ENCODE results near the gene TGFBR3. TPM values are rescaled to one million over a fixed set of nuclear protein-coding genes. Genes with fewer than 3 reads are reported as not detected.

The TGFBR3 gene
- total and polyA plus RNA-seq, 9 donors: 92.4 to 442 (median 165) TPM

DNA sequence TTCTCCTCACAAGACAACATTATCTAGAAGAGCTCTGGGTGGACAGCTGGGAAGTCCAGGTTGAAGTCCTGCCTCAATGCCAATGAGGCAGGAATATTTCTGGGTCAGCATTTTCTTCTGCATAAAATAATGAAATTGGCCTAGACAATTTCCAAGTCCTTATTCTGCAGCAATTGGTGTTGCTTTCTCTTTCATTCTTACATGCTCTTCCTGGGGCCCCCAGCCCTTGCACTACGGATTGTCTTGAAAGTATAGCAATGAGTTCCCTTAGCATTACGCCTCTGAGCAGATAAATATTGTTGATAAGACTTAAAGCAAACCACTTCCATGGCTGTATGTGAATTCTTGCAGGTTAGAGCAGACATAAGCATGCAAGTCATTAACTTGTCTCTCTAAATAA, 188.5 kb downstream of the TGFBR3 start:
- Histone ChIP-seq H3K9me3 (no peaks in the 10 kb centered on the region), H3K36me3 (no peaks in the 10 kb centered on the region), H3K27me3 (no peaks in the 10 kb centered on the region), H3K27ac (peak overlapping the region; percentile 39 to 85), H3K4me1 (ENCODE audit: insufficient read depth) (peaks cover 17% of the 10 kb centered on the region), H3K4me3 (no peak overlapping the region)
- TF ChIP-seq POLR2A (IDR thresholded peaks at IDR 0.05): no peak
- TF ChIP-seq, protein P1, sequence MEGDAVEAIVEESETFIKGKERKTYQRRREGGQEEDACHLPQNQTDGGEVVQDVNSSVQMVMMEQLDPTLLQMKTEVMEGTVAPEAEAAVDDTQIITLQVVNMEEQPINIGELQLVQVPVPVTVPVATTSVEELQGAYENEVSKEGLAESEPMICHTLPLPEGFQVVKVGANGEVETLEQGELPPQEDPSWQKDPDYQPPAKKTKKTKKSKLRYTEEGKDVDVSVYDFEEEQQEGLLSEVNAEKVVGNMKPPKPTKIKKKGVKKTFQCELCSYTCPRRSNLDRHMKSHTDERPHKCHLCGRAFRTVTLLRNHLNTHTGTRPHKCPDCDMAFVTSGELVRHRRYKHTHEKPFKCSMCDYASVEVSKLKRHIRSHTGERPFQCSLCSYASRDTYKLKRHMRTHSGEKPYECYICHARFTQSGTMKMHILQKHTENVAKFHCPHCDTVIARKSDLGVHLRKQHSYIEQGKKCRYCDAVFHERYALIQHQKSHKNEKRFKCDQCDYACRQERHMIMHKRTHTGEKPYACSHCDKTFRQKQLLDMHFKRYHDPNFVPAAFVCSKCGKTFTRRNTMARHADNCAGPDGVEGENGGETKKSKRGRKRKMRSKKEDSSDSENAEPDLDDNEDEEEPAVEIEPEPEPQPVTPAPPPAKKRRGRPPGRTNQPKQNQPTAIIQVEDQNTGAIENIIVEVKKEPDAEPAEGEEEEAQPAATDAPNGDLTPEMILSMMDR (IDR thresholded peaks at IDR 0.05): no peak
- TF ChIP-seq EP300 (IDR thresholded peaks at IDR 0.05): no peak
- 18 to 37% (median 29%) methylated on average over 2 of the region's 2 CpGs for WGBS, 3 donors
- intact Hi-C loops (cut with DNase I): loop anchor here in 1 of 4 donors (10.0 kb wide), 1 partner anchor 197 kb away; no protein-coding TSS in a partner anchor
- no peak for DNase-seq

DNA sequence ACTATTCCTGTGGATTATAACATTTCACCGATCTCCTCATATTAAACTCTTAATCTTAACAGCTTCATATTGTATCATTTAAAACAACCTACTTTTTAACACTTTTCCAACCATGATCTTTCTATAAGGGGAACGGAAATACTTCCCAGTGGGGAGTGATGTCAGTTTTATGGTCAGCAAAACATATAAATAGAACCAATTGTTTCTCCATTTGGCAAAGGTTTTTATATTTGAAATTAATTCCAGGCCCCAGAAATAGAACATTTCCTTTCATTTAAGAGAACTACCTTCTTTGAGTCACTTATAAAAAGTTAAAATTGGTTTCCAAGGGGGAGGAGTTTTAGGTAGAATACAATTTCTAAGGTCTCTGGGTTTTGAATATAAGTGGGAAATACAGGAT, 189.6 kb downstream of the TGFBR3 start:
- Histone ChIP-seq H3K4me1 (ENCODE audit: insufficient read depth) (peaks cover 15% of the 10 kb centered on the region), H3K9me3 (no peaks in the 10 kb centered on the region), H3K4me3 (no peak overlapping the region), H3K27ac (peak overlapping the region in 1 of 2 donors; percentile 85), H3K36me3 (no peaks in the 10 kb centered on the region), H3K27me3 (no peaks in the 10 kb centered on the region)
- DNase-seq: no peak
- no peak for TF ChIP-seq EP300 (IDR thresholded peaks at IDR 0.05)
- no peak for TF ChIP-seq POLR2A (IDR thresholded peaks at IDR 0.05)
- WGBS, 3 donors: 83 to 88% (median 86%) methylated on average over 2 of the region's 2 CpGs
- intact Hi-C loops (cut with DNase I): loop anchor here in 1 of 4 donors (10.0 kb wide), 1 partner anchor 198 kb away; no protein-coding TSS in a partner anchor

DNA sequence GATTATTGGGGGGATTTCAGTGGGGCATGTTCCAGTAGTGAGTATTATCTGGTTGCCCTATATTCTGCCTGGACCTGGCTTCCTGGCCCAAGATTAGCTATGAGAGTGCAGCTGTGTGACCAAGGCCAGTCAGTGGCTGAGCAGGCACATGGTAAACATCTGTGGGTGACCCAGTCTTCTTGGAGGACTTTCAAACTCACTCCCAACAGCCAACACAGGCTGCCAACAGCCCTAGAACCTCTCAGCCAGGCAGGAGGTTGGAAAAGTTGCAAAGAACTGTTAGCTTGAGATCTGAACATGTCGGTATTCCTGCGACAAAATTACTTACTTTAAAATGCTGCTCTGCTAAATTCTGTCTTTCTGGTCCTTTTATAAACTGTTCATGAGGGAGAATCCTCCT, 192.4 kb downstream of the TGFBR3 start:
- Histone ChIP-seq H3K27me3 (no peaks in the 10 kb centered on the region), H3K36me3 (no peaks in the 10 kb centered on the region), H3K4me1 (ENCODE audit: insufficient read depth) (peaks cover 18% of the 10 kb centered on the region), H3K27ac (peak overlapping the region in 1 of 2 donors; percentile 47), H3K9me3 (no peaks in the 10 kb centered on the region), H3K4me3 (no peak overlapping the region)
- TF ChIP-seq POLR2A (IDR thresholded peaks at IDR 0.05) (no peak), EP300 (IDR thresholded peaks at IDR 0.05) (no peak)
- TF ChIP-seq, protein P1 (IDR thresholded peaks at IDR 0.05): no peak
- intact Hi-C loops (cut with DNase I): loop anchor here in 1 of 4 donors (10.0 kb wide), 1 partner anchor 201 kb away; no protein-coding TSS in a partner anchor
- WGBS, 3 donors: 54 to 62% (median 60%) methylated on average over 2 of the region's 2 CpGs
- peak in 4 of 5 donors; percentile 45 to 62 (median 52) for DNase-seq

DNA sequence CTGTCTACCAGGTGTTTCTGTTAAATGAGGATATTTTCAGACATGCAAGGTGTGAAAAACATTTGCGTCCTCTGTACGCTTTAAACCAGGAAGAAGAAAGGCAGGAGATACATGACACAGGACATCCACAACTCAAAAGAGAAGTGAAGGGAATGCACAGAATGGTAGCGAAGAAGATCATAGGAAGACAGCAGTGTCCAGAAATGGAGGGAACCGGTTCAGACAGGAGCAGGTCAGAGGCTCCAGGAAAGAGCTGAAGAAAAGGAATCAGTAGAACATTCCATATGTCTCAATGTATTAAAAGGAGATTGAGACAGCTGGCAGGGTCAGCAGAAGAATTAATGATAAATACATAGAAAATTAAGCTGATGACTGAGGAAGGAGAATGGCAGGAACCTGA, 194.4 kb downstream of the TGFBR3 start:
- TF ChIP-seq POLR2A (IDR thresholded peaks at IDR 0.05): no peak
- TF ChIP-seq EP300 (IDR thresholded peaks at IDR 0.05): no peak
- TF ChIP-seq, protein P1 (IDR thresholded peaks at IDR 0.05): no peak
- peaks cover 16% of the 10 kb centered on the region for H3K4me1 ChIP-seq (ENCODE audit: insufficient read depth)
- intact Hi-C loops (cut with DNase I): loop anchor here in 1 of 4 donors (10.0 kb wide), 1 partner anchor 203 kb away; no protein-coding TSS in a partner anchor
- no peak overlapping the region for H3K4me3 ChIP-seq
- no peaks in the 10 kb centered on the region for H3K36me3 ChIP-seq
- H3K27me3 ChIP-seq: no peaks in the 10 kb centered on the region
- 94 to 98% (median 97%) methylated on average over 4 of the region's 4 CpGs for WGBS, 3 donors
- H3K9me3 ChIP-seq: no peaks in the 10 kb centered on the region
- no peak for DNase-seq
- no peak overlapping the region for H3K27ac ChIP-seq
